Spleen (tissue), 11 donors: Measurements from ENCODE around the gene FAM171A2. TPM values are rescaled to one million over a fixed set of nuclear protein-coding genes. Genes with fewer than 3 reads are reported as not detected.

Source experiments
- DNase-seq: peaks from one replicate; pipeline ENCODE4 v3.0.0-alpha.2; 2020
- H3K27ac ChIP-seq, 8 donors: fragments of 200-600 bp; sonication (generic) in 7 of 8; 1 replicate in 4 of 8; 2 replicates in 4 of 8; pipeline versions ENCODE4 v1.5.0 to v1.8.0; 2016 to 2021; ENCODE audit warnings: inconsistent platforms in 4 of 8, mild to moderate bottlenecking in 4 of 8, moderate library complexity in 1 of 8
- H3K27me3 ChIP-seq, 7 donors: fragments of 200-600 bp; sonication (generic) in 6 of 7; replicated peaks in 1 of 7; 1 replicate in 4 of 7; 2 replicates in 3 of 7; pipeline versions ENCODE4 v1.5.0 to v1.8.0; 2016 to 2021; ENCODE audit warnings: inconsistent platforms in 3 of 7, mild to moderate bottlenecking in 1 of 7
- H3K36me3 ChIP-seq, 6 donors: fragments of 200-600 bp; sonication (generic) in 5 of 6; 1 replicate in 4 of 6; 2 replicates in 2 of 6; pipeline versions ENCODE4 v1.5.0 to v1.8.0; 2016 to 2021; ENCODE audit warnings: inconsistent platforms in 2 of 6
- H3K4me1 ChIP-seq, 6 donors: fragments of 200-600 bp; sonication (generic) in 5 of 6; 1 replicate in 3 of 6; 2 replicates in 3 of 6; pipeline versions ENCODE4 v1.5.0 to v1.8.0; 2016 to 2021; ENCODE audit warnings: inconsistent platforms in 3 of 6
- H3K4me3 ChIP-seq, 8 donors: fragments of 200-600 bp; sonication (generic) in 7 of 8; 1 replicate in 4 of 8; 2 replicates in 4 of 8; pipeline versions ENCODE4 v1.5.0 to v1.8.0; 2016 to 2021; ENCODE audit warnings: inconsistent platforms in 4 of 8, mild to moderate bottlenecking in 4 of 8, moderate library complexity in 2 of 8
- H3K9me3 ChIP-seq, 8 donors: fragments of 200-600 bp; sonication (generic) in 7 of 8; 1 replicate in 4 of 8; 2 replicates in 4 of 8; pipeline versions ENCODE4 v1.5.0 to v1.8.0; 2016 to 2021; ENCODE audit warnings: inconsistent platforms in 4 of 8
- CTCF ChIP-seq, 11 experiments: fragments of 200-600 bp in 7 of 11; fragments of 450-650 bp in 4 of 11; sonication (generic) in 4 of 11; IDR thresholded peaks in 8 of 11; conservative IDR thresholded peaks in 3 of 11; 1 replicate in 7 of 11; 2 replicates in 4 of 11; pipeline versions ENCODE4 v1.4.0 to v1.8.0; 2016 to 2021; ENCODE audit warnings: antibody characterized with exemption in 11 of 11, inconsistent platforms in 4 of 11, mild to moderate bottlenecking in 1 of 11
- POLR2A ChIP-seq, 3 donors: fragments of 450-650 bp; IDR thresholded peaks; one replicate each; pipeline ENCODE4 v1.5.1; 2017; ENCODE audit warnings: antibody characterized with exemption in 3 of 3, mild to moderate bottlenecking in 1 of 3
- POLR2AphosphoS5 ChIP-seq, 3 donors: sonication (generic); formaldehyde crosslinking; IDR thresholded peaks; one replicate each; pipeline ENCODE4 v1.5.1; 2017; ENCODE audit warnings: antibody characterized with exemption in 3 of 3
- WGBS, 5 donors: extraction: QIAGEN DNeasy Blood & Tissue Kit in 3 of 5; methylation state at CpG; one replicate each; pipeline versions ENCODE4 v1.1.5 to v1.1.7; 2013 to 2018; 5-methylcytosine and 5-hydroxymethylcytosine counted together
- intact Hi-C: fragments of 100-400 bp; cut with DNase I; formaldehyde crosslinking; loops from one replicate; pipeline ENCODE4 v1.15.0; 2023; ENCODE audit warnings: low total_unique reads
- polyA plus RNA-seq, 3 donors: library from polyadenylated mRNA; stranded (reverse); fragments of 200-250 nt; gene quantifications; one replicate each; pipeline ENCODE4 v1.2.1, GENCODE V29; 2013
- total RNA-seq, 7 donors: library from RNA; depleted of rRNA in 3 of 7; stranded (reverse); fragments of >200 nt in 3 of 7; fragmentation: NEBNext Ultra II Directional in 4 of 7; extraction: Animal tissue kit (Norgen Biotek cat#: 25700) in 4 of 7; gene quantifications; one replicate each; pipeline versions ENCODE4 v1.1.0 to v1.2.1, GENCODE V29; 2016 to 2021
- donor health status: healthy with polysubstance abuse.
- donor health status: DM: no; HTN: no; CAD: no; lungs with moderate emphysema.
- donor health status: DM: no; HTN: no; CAD: no.
- donor health status: Bipolar disorder and iron deficiency.
- donor health status: healthy.
- donor health status: DM: no; HTN: no; CAD: no.
- donor health status: DM: yes; HTN: yes; CAD: no.

The FAM171A2 gene
- total and polyA plus RNA-seq, 10 donors, result 0.11 to 2.5 (median 0.67) TPM

GRCh38 chr17:44346064-44346844 lies 17.4 kb downstream of the FAM171A2 start:
- TF ChIP-seq POLR2AphosphoS5 (IDR thresholded peaks at IDR 0.05), result no peak
- TF ChIP-seq POLR2A (IDR thresholded peaks at IDR 0.05), result no peak
- peak in 3 of 11 experiments; percentile 13 to 16 (median 15) for TF ChIP-seq CTCF (IDR thresholded peaks at IDR 0.05 in 8 of 11, conservative IDR thresholded peaks at IDR 0.05 in 3 of 11)
- intact Hi-C loops, result no loop called here
- peaks cover 0 to 30% (median 24%) of the 10 kb centered on the region in 6 donors for H3K36me3 ChIP-seq
- peaks cover 36 to 76% (median 66%) of the 10 kb centered on the region in 6 donors for H3K4me1 ChIP-seq
- no peaks in the 10 kb centered on the region for H3K9me3 ChIP-seq
- H3K4me3 ChIP-seq, result peak overlapping the region; percentile 64 to 97 (median 79)
- 53 to 71% (median 68%) methylated on average over 12 to 13 of the region's 13 CpGs for WGBS, 5 donors
- H3K27ac ChIP-seq, result peak overlapping the region; percentile 86 to 97 (median 92)
- DNase-seq, result no peak
- H3K27me3 ChIP-seq, result no peaks in the 10 kb centered on the region

- TF ChIP-seq POLR2A (IDR thresholded peaks at IDR 0.05) (no peak), CTCF (IDR thresholded peaks at IDR 0.05 in 8 of 11, conservative IDR thresholded peaks at IDR 0.05 in 3 of 11) (peak in 9 of 11 experiments; percentile 34 to 74 (median 66))
- Histone ChIP-seq H3K27me3 (no peaks in the 10 kb centered on the region), H3K4me1 (peaks cover 36 to 70% (median 60%) of the 10 kb centered on the region in 6 donors), H3K27ac (peak overlapping the region; percentile 86 to 97 (median 92)), H3K36me3 (peaks cover 0 to 23% (median 16%) of the 10 kb centered on the region in 6 donors), H3K9me3 (no peaks in the 10 kb centered on the region), H3K4me3 (peak overlapping the region; percentile 64 to 97 (median 79))
- DNase-seq, result peak; percentile 85
- intact Hi-C loops, result no loop called here
- 0 to 2% (median 0%) methylated on average over 8 to 21 of the region's 21 CpGs for WGBS, 5 donors
Measured at GRCh38 chr17:44345454-44346026, 18.1 kb downstream of the FAM171A2 start.

- 0 to 1% (median 1%) methylated on average over 25 to 26 of the region's 26 CpGs for WGBS, 5 donors
- intact Hi-C loops, result no loop called here
- Histone ChIP-seq H3K9me3 (no peaks in the 10 kb centered on the region), H3K4me1 (peaks cover 36 to 69% (median 57%) of the 10 kb centered on the region in 6 donors), H3K27me3 (no peaks in the 10 kb centered on the region), H3K4me3 (peak within 1 kb of the TSS; percentile 64 to 97 (median 79)), H3K36me3 (peaks cover 0 to 18% (median 11%) of the 10 kb centered on the region in 6 donors), H3K27ac (peak within 1 kb of the TSS; percentile 86 to 97 (median 92))
- peak; percentile 95 for DNase-seq
- TF ChIP-seq POLR2AphosphoS5 (IDR thresholded peaks at IDR 0.05), result peak; percentile 92 to 96 (median 93)
- TF ChIP-seq CTCF (IDR thresholded peaks at IDR 0.05 in 8 of 11, conservative IDR thresholded peaks at IDR 0.05 in 3 of 11), result no peak
- TF ChIP-seq POLR2A (IDR thresholded peaks at IDR 0.05), result peak in 2 of 3 donors; percentile 60 to 87
Measured at GRCh38 chr17:44344939-44345453, 18.7 kb downstream of the FAM171A2 start, which contains the start of gene GRN. Gene GRN (plus strand): TSS chr17:44345302. CDS start chr17:44349165, 3,863 bp downstream.
